ENCODE results near the gene DXO. TPM values are rescaled to one million over a fixed set of nuclear protein-coding genes. Genes with fewer than 3 reads are reported as not detected.

Gene DXO
- total and polyA plus RNA-seq, 2 of the 13 experiments (the other 11 are each of a cell fraction or from before 2014, with no cell fraction given): 18.6 to 26.2 TPM

GRCh38 chr6:31958741-31959739 lies 12.9 kb downstream of the DXO start, which contains the start of the genes NELFE and SKIC2 (continued):
- TF ChIP-seq MZF1 (CRISPR knock-in tag; IDR thresholded peaks at IDR 0.05; ENCODE audit: borderline replicate concordance): no peak
- TF ChIP-seq ZNF577 (CRISPR knock-in tag; IDR thresholded peaks at IDR 0.05; ENCODE audit: borderline replicate concordance, low read depth): peak; percentile 33; the same call in 1 of the 2 replicates
- no peak for TF ChIP-seq ZNF891 (CRISPR knock-in tag; IDR thresholded peaks at IDR 0.05)
- peak; percentile 95 for TF ChIP-seq RBM39 (IDR thresholded peaks at IDR 0.05; ENCODE audit: low read depth, low read length, poor library complexity, severe bottlenecking)
- peak; percentile 35 for TF ChIP-seq FOXO1 (CRISPR knock-in tag; IDR thresholded peaks at IDR 0.05)
- peak; percentile 71; the same call in 1 of the 2 replicates for TF ChIP-seq MYPOP (CRISPR knock-in tag; IDR thresholded peaks at IDR 0.05)
- peak; percentile 95 for TF ChIP-seq ELF3 (CRISPR knock-in tag; IDR thresholded peaks at IDR 0.05)
- TF ChIP-seq SRF (IDR thresholded peaks at IDR 0.05; ENCODE audit: low read depth, low read length): peak; percentile 64; the same call in 1 of the 2 replicates
- TF ChIP-seq, protein P1, sequence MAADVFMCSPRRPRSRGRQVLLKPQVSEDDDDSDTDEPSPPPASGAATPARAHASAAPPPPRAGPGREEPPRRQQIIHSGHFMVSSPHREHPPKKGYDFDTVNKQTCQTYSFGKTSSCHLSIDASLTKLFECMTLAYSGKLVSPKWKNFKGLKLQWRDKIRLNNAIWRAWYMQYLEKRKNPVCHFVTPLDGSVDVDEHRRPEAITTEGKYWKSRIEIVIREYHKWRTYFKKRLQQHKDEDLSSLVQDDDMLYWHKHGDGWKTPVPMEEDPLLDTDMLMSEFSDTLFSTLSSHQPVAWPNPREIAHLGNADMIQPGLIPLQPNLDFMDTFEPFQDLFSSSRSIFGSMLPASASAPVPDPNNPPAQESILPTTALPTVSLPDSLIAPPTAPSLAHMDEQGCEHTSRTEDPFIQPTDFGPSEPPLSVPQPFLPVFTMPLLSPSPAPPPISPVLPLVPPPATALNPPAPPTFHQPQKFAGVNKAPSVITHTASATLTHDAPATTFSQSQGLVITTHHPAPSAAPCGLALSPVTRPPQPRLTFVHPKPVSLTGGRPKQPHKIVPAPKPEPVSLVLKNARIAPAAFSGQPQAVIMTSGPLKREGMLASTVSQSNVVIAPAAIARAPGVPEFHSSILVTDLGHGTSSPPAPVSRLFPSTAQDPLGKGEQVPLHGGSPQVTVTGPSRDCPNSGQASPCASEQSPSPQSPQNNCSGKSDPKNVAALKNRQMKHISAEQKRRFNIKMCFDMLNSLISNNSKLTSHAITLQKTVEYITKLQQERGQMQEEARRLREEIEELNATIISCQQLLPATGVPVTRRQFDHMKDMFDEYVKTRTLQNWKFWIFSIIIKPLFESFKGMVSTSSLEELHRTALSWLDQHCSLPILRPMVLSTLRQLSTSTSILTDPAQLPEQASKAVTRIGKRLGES (CRISPR knock-in tag; IDR thresholded peaks at IDR 0.05; ENCODE audit: borderline replicate concordance): 0 out of 2 replicates have a peak, but pooled peaks have one; percentile 63
- TF ChIP-seq SMAD3 (CRISPR knock-in tag; IDR thresholded peaks at IDR 0.05): peak; percentile 91; the same call in 1 of the 2 replicates
- no peak for TF ChIP-seq ZNF180 (CRISPR knock-in tag; IDR thresholded peaks at IDR 0.05; ENCODE audit: borderline replicate concordance, low read depth)
- TF ChIP-seq ZNF713 (CRISPR knock-in tag; IDR thresholded peaks at IDR 0.05): 0 out of 2 replicates have a peak, but pooled peaks have one; percentile 12
- TF ChIP-seq ZNF326 (CRISPR knock-in tag; IDR thresholded peaks at IDR 0.05; ENCODE audit: borderline replicate concordance): no peak
- TF ChIP-seq ZFP90 (CRISPR knock-in tag; IDR thresholded peaks at IDR 0.05; ENCODE audit: borderline replicate concordance): peak; percentile 98
- TF ChIP-seq GLMP (CRISPR knock-in tag; IDR thresholded peaks at IDR 0.05; ENCODE audit: borderline replicate concordance): no peak
- no peak for TF ChIP-seq ZFP82 (CRISPR knock-in tag; IDR thresholded peaks at IDR 0.05; ENCODE audit: borderline replicate concordance)
- no peak for TF ChIP-seq IRX3 (CRISPR knock-in tag; IDR thresholded peaks at IDR 0.05; ENCODE audit: borderline replicate concordance, low read depth)
- TF ChIP-seq, protein P2, sequence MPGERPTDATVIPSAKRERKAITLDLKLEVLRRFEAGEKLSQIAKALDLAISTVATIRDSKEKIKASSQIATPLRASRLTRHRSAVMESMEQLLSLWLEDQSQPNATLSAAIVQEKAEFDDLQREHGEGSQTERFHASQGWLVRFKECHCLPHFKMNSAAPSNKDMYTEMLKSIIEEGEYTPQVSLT (CRISPR knock-in tag; IDR thresholded peaks at IDR 0.05; ENCODE audit: borderline replicate concordance, low read depth): no peak
- TF ChIP-seq HOXD1 (CRISPR knock-in tag; IDR thresholded peaks at IDR 0.05): peak; percentile 95
- peak; percentile 80 for TF ChIP-seq KLF6 (CRISPR knock-in tag; IDR thresholded peaks at IDR 0.05)
- no peak for TF ChIP-seq SUZ12 (IDR thresholded peaks at IDR 0.05; ENCODE audit: low read depth, low read length)

All from HepG2 (cell line).